ENCODE data around the gene NNAT.

The NNAT gene

DNA sequence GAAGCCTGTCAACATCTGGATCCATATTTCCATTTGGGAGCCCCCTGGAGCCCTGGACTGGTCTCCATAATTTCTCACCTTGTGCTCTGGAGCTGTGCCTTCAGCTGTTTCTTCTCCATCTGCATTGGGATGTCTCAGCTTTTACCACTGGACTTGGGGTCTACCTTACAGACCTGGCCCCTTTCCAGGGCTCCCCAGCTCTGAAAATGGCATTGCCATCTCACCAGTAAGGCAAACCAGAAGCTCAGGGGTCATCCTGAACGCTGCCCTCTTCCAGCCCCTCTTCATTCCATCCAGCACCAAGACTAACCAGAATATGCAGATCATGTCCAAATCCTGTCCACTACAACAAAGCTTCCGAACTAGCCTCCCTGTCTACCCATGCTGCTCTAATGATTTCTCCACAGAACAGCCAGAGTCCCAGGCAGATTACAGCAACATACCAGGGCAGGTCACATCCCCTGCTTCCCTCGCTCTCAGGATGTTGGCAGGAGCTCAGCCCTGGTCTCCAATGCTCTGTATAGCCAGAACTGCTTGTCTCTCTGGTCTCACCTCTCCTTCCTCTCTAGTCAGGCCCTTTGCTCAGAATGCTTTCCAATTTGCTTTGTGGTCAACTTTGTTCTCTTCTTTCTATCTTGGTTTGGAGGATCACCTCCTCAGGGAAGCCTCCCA is 17.7 kb upstream of the NNAT start:
- TF ChIP-seq, protein P1, sequence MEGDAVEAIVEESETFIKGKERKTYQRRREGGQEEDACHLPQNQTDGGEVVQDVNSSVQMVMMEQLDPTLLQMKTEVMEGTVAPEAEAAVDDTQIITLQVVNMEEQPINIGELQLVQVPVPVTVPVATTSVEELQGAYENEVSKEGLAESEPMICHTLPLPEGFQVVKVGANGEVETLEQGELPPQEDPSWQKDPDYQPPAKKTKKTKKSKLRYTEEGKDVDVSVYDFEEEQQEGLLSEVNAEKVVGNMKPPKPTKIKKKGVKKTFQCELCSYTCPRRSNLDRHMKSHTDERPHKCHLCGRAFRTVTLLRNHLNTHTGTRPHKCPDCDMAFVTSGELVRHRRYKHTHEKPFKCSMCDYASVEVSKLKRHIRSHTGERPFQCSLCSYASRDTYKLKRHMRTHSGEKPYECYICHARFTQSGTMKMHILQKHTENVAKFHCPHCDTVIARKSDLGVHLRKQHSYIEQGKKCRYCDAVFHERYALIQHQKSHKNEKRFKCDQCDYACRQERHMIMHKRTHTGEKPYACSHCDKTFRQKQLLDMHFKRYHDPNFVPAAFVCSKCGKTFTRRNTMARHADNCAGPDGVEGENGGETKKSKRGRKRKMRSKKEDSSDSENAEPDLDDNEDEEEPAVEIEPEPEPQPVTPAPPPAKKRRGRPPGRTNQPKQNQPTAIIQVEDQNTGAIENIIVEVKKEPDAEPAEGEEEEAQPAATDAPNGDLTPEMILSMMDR (IDR thresholded peaks at IDR 0.05; ENCODE audit: insufficient read depth, low read length, poor library complexity, severe bottlenecking) = no peak
- Histone ChIP-seq H3K36me3 (ENCODE audit: control insufficient read depth, insufficient read depth, low read length) (peaks cover 2% of the 10 kb centered on the region), H3K4me3 (replicated peaks; ENCODE audit: low read depth, low read length) (no peak overlapping the region), H3K27me3 (replicated peaks; ENCODE audit: control insufficient read depth, insufficient read depth, low read length) (no peaks in the 10 kb centered on the region)
- DNase-seq (ENCODE audit: extremely low read depth, insufficient read length) = no peak

DNA sequence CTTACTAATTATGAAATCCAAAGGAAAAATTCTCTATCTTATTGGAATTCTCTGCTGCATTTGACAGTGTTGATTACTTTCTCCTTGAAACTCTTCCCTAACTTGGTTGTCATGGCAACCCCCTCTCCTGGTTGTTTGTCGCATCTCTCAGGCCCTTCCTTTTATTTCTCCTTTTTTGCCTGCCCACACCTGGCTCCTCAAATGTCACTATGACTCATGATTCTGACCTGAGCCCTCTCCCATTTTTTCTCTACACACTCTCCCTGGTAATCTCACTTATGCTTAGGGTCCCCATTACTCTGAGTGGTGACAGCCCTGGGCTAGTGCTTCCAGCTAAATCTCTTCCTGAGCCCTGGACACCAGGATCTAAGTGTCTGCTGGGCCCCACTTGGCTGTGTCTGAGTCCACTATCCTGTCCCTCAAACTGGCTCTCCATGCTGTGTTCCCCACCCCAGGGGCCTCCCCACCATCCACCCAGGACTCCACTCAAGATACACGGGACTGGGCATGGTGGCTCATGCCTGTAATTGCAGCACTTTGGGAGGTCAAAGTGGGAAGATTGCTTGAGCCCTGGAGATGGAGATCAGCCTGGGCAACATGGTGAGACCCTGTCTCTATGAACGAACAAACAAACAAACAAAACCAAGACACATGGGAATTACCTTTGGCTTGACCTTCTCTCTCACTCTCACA is 16.5 kb upstream of the NNAT start:
- Histone ChIP-seq H3K36me3 (ENCODE audit: control insufficient read depth, insufficient read depth, low read length) (peaks cover 4% of the 10 kb centered on the region), H3K27me3 (replicated peaks; ENCODE audit: control insufficient read depth, insufficient read depth, low read length) (no peaks in the 10 kb centered on the region), H3K4me3 (replicated peaks; ENCODE audit: low read depth, low read length) (no peak overlapping the region)
- TF ChIP-seq, protein P1 (IDR thresholded peaks at IDR 0.05; ENCODE audit: insufficient read depth, low read length, poor library complexity, severe bottlenecking) = no peak
- DNase-seq (ENCODE audit: extremely low read depth, insufficient read length) = no peak

DNA sequence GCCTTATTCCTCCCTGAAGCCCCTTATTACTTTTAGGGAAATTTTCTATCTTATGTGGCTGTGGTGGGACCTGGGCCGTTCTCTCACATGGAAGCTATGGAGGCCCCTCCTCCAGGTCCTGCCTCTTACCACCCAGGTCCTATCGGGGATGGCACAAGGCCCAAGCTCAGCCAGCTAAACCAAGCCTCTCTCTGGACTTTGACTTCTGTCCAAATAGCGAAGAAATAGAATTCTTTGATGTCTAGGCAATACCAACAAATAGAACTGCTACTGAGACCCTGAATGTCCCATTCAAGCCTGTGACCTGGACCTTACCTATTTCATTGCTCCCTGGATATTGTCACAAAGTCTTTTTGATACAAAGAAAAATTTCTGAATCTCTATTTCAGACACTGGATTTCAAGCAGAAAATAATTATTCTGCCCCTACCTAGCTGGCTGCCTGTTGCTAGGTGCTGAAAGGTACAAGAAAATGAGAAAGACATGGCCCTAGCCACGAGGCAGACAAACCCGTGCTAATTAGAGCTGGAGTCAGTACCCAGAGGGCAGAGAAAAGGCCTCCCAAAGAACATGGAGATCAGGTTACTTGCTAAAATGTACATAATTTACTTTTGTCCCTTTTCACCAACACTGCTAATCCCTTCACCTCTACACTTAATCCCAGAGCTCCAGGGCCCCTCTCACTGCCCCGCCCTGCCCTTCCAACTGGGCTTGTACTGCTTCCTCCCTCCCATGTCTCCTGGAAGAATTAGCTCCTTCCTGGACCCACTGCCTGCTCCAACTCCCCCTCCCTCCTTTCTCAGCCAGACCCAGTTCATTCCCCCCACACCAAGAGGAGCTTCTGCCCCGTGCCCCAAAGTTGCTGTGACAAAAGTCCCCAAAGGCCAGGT is 15.5 kb upstream of the NNAT start:
- TF ChIP-seq, protein P1 (IDR thresholded peaks at IDR 0.05; ENCODE audit: insufficient read depth, low read length, poor library complexity, severe bottlenecking) = no peak
- H3K4me3 ChIP-seq (replicated peaks; ENCODE audit: low read depth, low read length) = no peak overlapping the region
- H3K27me3 ChIP-seq (replicated peaks; ENCODE audit: control insufficient read depth, insufficient read depth, low read length) = no peaks in the 10 kb centered on the region
- peaks cover 2% of the 10 kb centered on the region for H3K36me3 ChIP-seq (ENCODE audit: control insufficient read depth, insufficient read depth, low read length)
- DNase-seq (ENCODE audit: extremely low read depth, insufficient read length) = no peak

DNA sequence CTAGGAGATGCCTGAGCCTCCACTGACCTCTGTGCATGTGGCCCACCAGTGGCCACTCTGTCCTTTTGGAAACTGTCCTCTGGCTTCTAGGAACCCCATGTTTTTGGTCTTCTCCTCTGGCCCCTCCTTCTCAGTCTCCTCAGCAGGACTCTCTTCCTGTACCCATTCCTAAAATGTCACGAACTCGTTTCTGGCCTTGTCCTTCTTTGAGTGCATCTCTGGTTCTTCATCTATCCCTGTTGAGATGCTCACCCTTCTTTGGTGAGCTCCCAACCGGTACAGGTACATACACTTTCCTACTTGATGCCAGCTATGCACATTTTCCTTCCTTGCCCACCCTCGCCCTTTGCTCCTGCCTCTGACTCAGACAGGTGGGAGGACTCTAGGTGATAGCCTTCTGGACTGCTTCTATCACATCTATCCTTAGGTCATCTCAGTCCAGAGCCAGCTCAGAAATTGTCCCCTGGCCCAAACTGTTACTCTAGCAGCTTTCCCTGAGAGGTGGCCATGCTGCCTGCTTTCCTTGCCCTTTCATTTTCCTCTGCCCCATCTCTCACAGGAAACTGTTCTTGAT is 14.8 kb upstream of the NNAT start:
- Histone ChIP-seq H3K27me3 (replicated peaks; ENCODE audit: control insufficient read depth, insufficient read depth, low read length) (no peaks in the 10 kb centered on the region), H3K4me3 (replicated peaks; ENCODE audit: low read depth, low read length) (no peak overlapping the region), H3K36me3 (ENCODE audit: control insufficient read depth, insufficient read depth, low read length) (peaks cover 6% of the 10 kb centered on the region)
- TF ChIP-seq, protein P1 (IDR thresholded peaks at IDR 0.05; ENCODE audit: insufficient read depth, low read length, poor library complexity, severe bottlenecking) = no peak
- DNase-seq (ENCODE audit: extremely low read depth, insufficient read length) = no peak

DNA sequence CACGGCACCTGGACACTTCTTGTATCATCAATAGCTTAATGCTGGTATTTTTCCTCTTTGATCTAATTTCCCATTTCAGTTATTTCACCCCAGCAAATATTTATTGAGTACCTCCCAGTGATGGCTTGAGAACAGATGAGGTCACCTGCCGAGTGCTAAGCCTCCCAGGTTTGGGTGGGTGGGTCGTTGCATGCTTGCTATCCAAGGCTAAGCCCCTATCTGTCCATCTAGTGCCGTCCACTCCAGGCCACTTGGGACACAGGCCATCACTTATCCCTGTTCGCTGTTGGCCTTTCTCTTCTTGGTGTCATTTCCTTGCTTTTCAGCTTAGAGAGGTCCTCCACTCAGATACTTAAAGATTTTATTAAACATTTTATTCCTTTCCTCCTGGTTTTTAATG is 10.8 kb upstream of the NNAT start:
- H3K36me3 ChIP-seq (ENCODE audit: control insufficient read depth, insufficient read depth, low read length) = peaks cover 14% of the 10 kb centered on the region
- no peaks in the 10 kb centered on the region for H3K27me3 ChIP-seq (replicated peaks; ENCODE audit: control insufficient read depth, insufficient read depth, low read length)
- DNase-seq (ENCODE audit: extremely low read depth, insufficient read length) = no peak
- no peak overlapping the region for H3K4me3 ChIP-seq (replicated peaks; ENCODE audit: low read depth, low read length)
- TF ChIP-seq, protein P1 (IDR thresholded peaks at IDR 0.05; ENCODE audit: insufficient read depth, low read length, poor library complexity, severe bottlenecking) = no peak
